Progenitor cell of endocrine pancreas (in vitro differentiated cells): ENCODE results near the gene PTPRA. TPM values are rescaled to one million over a fixed set of nuclear protein-coding genes. Genes with fewer than 3 reads are reported as not detected.
"Not testable (repeated sequence)": the region's sequence is repeated elsewhere in the genome, so short reads cannot be mapped to it uniquely, and the experiment has no call there.

Experiments used
- DNase-seq: peaks from one replicate; pipeline ENCODE4 v3.0.0; 2021; ENCODE audit warnings: low spot score; ENCODE audit not compliant: unreplicated experiment
- H3K27ac Mint-ChIP-seq: 2 replicates; pipeline ENCODE4 v1.8.0; 2021; ENCODE audit warnings: mild to moderate bottlenecking, moderate library complexity, mixed read lengths
- H3K27me3 Mint-ChIP-seq: 2 replicates; pipeline ENCODE4 v1.8.0; 2021; ENCODE audit warnings: mixed read lengths
- H3K36me3 Mint-ChIP-seq: 2 replicates; pipeline ENCODE4 v1.8.0; 2022; ENCODE audit warnings: mixed read lengths; ENCODE audit not compliant: insufficient read depth
- H3K4me1 Mint-ChIP-seq: 2 replicates; pipeline ENCODE4 v1.8.0; 2021; ENCODE audit warnings: low read depth, mixed read lengths
- H3K4me3 Mint-ChIP-seq: 2 replicates; pipeline ENCODE4 v1.8.0; 2021; ENCODE audit warnings: low read depth, mild to moderate bottlenecking, moderate library complexity, mixed read lengths
- H3K9me3 Mint-ChIP-seq: 2 replicates; pipeline ENCODE4 v1.8.0; 2021; ENCODE audit warnings: low read depth, mixed read lengths
- total RNA-seq: library from RNA; stranded (reverse); gene quantifications from 2 replicates; pipeline ENCODE4 v1.2.1, GENCODE V29; 2021
- TF ChIP-seq, protein P1 (sequence below): fragments of 200-600 bp; sonication (generic); IDR thresholded peaks from one replicate; pipeline ENCODE4 v1.5.0; 2021; ENCODE audit warnings: antibody characterized with exemption, mild to moderate bottlenecking; ENCODE audit not compliant: unreplicated experiment

Gene PTPRA
- total RNA-seq, 1 donor from 2014 or later: 73.2 TPM

DNA sequence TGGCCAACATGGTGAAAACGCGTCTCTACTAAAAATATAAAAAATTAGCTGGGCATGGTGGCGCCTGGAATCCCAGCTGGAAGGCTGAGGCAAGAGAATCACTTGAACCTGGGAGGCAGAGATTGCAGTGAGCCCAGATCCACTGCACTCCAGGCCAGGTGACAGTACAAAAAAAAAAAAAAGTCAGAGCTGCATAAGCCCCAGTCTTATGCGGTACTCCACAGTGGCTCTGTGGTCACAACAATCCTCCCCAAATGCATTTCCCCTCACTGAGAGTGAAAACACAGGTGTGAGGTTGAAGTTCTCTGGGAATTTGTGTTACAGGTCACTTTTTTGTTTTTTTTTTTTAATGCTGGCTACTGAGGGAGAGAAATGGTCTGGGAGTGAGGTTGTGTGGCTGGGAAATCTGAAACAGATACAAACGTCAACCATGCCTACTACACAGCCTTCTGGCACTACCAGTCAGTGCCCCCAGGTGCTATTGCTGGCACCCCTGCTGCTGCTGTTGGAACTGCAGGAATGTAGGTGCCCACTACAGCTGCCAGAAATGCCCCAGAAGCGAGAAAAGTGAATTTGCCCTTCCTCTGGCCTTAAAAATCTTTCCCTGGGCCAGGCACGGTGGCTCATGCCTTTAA lies 178.2 kb downstream of the PTPRA start:
- Mint-ChIP-seq H3K27ac (no peak overlapping the region), H3K4me1 (peaks cover 6% of the 10 kb centered on the region), H3K9me3 (no peaks in the 10 kb centered on the region), H3K36me3 (peaks cover 13% of the 10 kb centered on the region), H3K4me3 (no peak overlapping the region), H3K27me3 (no peaks in the 10 kb centered on the region)
- no peak for DNase-seq
- TF ChIP-seq, protein P1, sequence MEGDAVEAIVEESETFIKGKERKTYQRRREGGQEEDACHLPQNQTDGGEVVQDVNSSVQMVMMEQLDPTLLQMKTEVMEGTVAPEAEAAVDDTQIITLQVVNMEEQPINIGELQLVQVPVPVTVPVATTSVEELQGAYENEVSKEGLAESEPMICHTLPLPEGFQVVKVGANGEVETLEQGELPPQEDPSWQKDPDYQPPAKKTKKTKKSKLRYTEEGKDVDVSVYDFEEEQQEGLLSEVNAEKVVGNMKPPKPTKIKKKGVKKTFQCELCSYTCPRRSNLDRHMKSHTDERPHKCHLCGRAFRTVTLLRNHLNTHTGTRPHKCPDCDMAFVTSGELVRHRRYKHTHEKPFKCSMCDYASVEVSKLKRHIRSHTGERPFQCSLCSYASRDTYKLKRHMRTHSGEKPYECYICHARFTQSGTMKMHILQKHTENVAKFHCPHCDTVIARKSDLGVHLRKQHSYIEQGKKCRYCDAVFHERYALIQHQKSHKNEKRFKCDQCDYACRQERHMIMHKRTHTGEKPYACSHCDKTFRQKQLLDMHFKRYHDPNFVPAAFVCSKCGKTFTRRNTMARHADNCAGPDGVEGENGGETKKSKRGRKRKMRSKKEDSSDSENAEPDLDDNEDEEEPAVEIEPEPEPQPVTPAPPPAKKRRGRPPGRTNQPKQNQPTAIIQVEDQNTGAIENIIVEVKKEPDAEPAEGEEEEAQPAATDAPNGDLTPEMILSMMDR: no peak

DNA sequence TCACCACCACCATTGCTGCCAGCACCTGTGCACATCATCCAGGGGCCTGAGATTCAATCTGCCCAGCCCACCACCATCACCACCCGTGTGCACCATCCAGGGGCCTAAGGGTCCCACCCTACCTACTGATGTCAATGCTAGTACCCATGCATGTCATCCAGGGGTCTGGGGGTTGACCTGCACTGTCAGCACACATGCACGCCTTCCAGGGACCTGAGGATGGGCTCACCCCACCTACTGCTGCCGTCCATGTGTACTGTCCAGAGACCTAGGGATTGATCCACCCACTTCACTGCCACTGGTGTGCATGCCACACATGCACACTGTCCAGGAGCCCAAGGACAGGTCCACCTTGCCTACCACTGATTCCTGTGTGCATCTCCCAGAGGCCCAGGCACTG lies 186.2 kb downstream of the PTPRA start:
- H3K27me3 Mint-ChIP-seq: no peaks in the 10 kb centered on the region
- H3K27ac Mint-ChIP-seq: no peak overlapping the region
- H3K9me3 Mint-ChIP-seq: peaks cover 4% of the 10 kb centered on the region
- no peak for DNase-seq
- H3K4me3 Mint-ChIP-seq: no peak overlapping the region
- no peaks in the 10 kb centered on the region for H3K36me3 Mint-ChIP-seq
- TF ChIP-seq, protein P1: no peak
- peaks cover 6% of the 10 kb centered on the region for H3K4me1 Mint-ChIP-seq

DNA sequence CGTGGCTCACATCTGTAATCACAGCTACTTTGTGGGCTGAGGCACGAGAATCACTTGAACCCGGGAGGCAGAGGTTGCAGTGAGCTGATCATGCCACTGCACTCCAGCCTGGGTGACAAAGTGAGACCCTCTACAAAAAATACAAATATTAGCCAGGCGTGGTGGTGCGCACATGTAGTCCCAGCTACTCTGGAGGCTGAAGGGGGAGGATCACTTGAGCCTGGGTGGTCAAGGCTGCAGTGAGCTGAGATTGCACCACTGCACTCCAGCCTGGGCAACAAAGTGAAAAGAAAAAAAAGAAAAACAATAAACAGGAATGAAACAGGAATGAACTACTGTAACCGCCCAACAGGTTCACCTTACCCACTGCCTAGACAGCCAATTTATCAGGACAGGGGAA lies 190.8 kb downstream of the PTPRA start:
- not testable (repeated sequence) for H3K27me3 Mint-ChIP-seq, H3K4me1 Mint-ChIP-seq, H3K4me3 Mint-ChIP-seq, DNase-seq, H3K9me3 Mint-ChIP-seq, H3K27ac Mint-ChIP-seq, H3K36me3 Mint-ChIP-seq

DNA sequence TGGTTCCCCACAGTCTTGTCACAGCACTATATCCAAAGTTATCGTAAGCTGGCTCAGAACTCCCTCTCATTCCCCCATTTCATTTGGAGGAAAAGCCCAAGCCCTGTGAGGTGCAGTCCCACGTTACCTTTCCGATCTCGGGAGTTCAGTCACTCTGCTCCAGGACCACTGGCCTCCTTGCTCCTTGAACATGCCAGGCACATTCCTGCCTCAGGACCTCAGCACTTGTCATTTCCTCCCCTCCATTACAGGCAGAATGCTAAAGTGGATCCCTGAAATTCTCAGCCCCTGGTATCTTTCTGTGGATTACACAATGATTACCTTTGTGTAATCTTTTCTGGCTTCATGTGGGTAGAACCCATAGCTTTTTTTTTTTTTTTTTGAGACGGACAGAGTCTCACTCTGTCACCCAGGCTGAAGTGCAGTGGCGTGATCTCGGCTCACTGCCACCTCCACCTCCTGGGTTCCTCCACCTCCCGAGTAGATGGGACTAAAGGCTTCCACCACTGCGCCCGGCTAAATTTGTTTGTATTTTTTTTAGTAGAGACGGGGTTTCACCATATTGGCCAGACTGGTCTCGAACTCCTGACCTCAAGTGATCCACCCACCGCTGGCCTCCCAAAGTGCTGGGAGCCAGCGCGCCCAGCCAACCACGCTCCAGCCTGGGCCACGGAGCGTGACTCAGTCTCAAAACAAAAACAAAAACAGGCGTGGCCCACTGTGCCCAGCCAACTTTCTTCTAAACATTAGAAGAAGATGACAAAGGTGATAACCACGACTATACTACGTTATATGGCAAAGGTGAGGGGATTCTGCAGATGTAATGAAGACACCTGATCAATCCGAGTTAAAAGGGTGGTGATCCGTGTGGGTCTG lies 194.1 kb downstream of the PTPRA start:
- Mint-ChIP-seq H3K36me3 (no peaks in the 10 kb centered on the region), H3K27me3 (peaks cover 21% of the 10 kb centered on the region), H3K9me3 (no peaks in the 10 kb centered on the region), H3K4me3 (no peak overlapping the region), H3K4me1 (peaks cover 6% of the 10 kb centered on the region), H3K27ac (no peak overlapping the region)
- TF ChIP-seq, protein P1: no peak
- no peak for DNase-seq

DNA sequence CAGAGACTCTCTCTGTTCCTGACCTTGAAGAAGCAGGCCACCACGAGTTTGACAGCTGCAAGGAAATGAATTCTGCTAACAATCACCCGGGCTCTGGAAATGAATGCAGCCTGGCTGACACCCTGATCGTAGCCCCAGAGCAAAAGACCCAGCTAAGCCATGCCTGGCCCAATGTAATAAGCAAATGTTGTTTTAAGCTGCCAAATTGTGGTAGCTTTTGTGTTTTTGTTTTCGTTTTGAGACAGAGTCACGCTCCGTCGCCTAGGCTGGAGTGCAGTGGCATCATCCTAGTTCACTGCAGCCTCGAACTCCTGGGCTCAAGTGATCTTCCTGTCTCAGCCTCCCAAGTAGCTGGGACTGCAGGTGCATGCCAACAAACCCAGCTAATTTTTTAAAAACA lies 194.8 kb downstream of the PTPRA start:
- TF ChIP-seq, protein P1: no peak
- Mint-ChIP-seq H3K4me3 (no peak overlapping the region), H3K27ac (no peak overlapping the region), H3K9me3 (no peaks in the 10 kb centered on the region), H3K27me3 (peaks cover 28% of the 10 kb centered on the region), H3K4me1 (peaks cover 7% of the 10 kb centered on the region), H3K36me3 (no peaks in the 10 kb centered on the region)
- no peak for DNase-seq
